ENCODE data around the gene KBTBD4.
"Not testable (repeated sequence)": the region's sequence is repeated elsewhere in the genome, so short reads cannot be mapped to it uniquely, and the experiment has no call there.

Gene KBTBD4

DNA sequence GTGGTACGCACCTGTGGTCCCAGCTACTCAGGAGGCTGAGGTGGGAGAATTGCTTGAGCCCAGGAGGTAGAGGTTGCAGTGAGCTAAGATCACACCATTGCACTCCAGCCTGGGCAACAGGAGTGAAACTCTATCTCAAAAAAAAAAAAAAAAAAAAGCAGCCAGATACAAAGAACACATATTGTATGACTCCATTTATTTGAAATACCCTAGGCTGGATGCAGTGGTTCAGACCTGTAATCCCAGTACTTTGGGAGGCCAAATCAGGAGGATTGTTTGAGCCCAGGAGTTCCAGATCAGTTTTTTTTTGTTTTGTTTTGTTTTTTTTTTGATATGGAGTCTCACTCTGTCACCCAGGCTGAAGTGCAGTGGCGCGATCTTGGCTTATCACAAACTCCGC is 16.4 kb downstream of the KBTBD4 start:
- H3K4me1 ChIP-seq (ENCODE audit: insufficient read depth, low read length); H3K9ac ChIP-seq (ENCODE audit: low read depth, low read length); H3K36me3 ChIP-seq (ENCODE audit: insufficient read depth, low read length); H3K9me3 ChIP-seq (ENCODE audit: control insufficient read depth, insufficient read depth, low read length): not testable (repeated sequence)

DNA sequence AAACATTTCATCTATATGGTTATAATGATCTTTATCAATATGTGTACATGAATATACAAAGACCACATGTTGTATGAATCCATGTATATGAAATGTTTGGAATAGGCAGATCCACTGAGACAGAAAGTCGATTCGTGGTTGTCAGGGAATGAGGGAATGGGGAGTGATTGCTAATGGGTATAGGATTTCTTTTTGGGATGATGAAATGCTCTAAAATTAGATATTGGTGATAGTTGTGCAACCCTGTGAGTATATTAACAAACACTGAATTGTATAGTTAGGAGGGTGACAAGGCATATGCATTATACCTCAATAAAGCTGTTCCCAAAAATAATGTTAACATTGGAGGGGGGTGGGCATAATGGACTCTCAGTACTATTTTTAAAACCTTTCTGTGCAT is 18.3 kb downstream of the KBTBD4 start:
- H3K9me3 ChIP-seq (ENCODE audit: control insufficient read depth, insufficient read depth, low read length), result no peaks in the 10 kb centered on the region
- no peaks in the 10 kb centered on the region for H3K4me1 ChIP-seq (ENCODE audit: insufficient read depth, low read length)
- no peak overlapping the region for H3K9ac ChIP-seq (ENCODE audit: low read depth, low read length)
- no peaks in the 10 kb centered on the region for H3K36me3 ChIP-seq (ENCODE audit: insufficient read depth, low read length)

DNA sequence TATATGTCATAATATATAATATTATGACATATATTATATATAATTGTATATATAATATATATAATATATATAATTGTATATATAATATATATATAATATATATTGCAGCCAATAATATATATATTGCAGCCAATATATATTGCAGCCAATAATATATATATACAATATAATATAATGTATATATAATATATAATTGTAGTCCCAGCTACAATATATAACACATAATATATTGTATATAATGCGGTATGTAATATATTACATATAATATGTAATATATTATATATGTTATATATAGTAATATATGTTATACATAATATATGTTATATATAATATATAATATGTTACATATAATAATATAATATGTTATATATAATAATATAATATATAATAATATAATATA is 20.1 kb downstream of the KBTBD4 start:
- H3K36me3 ChIP-seq (ENCODE audit: insufficient read depth, low read length), result no peaks in the 10 kb centered on the region
- H3K9ac ChIP-seq (ENCODE audit: low read depth, low read length), result no peak overlapping the region
- H3K9me3 ChIP-seq (ENCODE audit: control insufficient read depth, insufficient read depth, low read length), result no peaks in the 10 kb centered on the region
- peaks cover 2% of the 10 kb centered on the region; the same call in 1 of the 2 replicates for H3K4me1 ChIP-seq (ENCODE audit: insufficient read depth, low read length)

DNA sequence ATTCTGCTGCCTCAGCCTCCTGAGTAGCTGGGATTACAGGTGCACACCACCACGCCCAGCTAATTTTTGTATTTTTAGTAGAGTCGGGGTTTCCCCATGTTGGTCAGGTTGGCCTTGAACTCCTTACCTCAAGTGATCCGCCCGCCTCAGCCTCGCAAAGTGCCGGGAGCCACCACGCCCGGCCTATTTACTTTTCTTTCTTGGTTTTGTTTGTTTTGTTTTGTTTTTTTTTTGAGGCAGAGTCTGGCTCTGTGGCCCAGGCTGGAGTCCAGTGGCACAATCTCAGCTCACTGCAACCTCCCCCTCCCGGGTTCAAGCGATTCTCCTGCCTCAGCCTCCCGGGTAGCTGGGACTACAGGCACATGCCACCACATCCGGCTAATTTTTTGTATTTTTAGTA is 21.8 kb downstream of the KBTBD4 start:
- not testable (repeated sequence) for H3K9me3 ChIP-seq (ENCODE audit: control insufficient read depth, insufficient read depth, low read length); H3K36me3 ChIP-seq (ENCODE audit: insufficient read depth, low read length); H3K9ac ChIP-seq (ENCODE audit: low read depth, low read length)

DNA sequence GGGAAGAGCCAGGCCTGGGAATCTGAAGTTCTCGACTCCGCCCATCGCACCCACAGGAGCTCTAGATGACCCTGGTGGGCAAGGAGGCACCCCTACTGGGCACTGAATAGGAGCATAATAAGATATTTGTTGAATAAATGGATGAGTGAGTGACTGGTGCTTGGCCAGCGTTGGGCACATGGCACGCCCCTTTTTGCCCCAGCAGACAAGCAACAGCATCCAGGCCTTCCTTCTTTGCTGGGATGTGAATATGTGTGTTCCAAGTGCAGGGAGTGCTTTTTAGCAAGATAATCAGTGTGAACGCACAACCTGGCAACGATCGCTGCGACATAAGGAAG is 25.4 kb downstream of the KBTBD4 start:
- Histone ChIP-seq H3K36me3 (ENCODE audit: insufficient read depth, low read length) (no peaks in the 10 kb centered on the region), H3K4me1 (ENCODE audit: insufficient read depth, low read length) (peaks cover 14% of the 10 kb centered on the region)

More for the DNA sequence above, 21.8 kb downstream of the KBTBD4 start:
- H3K4me1 ChIP-seq (ENCODE audit: insufficient read depth, low read length), result not testable (repeated sequence)

DNA sequence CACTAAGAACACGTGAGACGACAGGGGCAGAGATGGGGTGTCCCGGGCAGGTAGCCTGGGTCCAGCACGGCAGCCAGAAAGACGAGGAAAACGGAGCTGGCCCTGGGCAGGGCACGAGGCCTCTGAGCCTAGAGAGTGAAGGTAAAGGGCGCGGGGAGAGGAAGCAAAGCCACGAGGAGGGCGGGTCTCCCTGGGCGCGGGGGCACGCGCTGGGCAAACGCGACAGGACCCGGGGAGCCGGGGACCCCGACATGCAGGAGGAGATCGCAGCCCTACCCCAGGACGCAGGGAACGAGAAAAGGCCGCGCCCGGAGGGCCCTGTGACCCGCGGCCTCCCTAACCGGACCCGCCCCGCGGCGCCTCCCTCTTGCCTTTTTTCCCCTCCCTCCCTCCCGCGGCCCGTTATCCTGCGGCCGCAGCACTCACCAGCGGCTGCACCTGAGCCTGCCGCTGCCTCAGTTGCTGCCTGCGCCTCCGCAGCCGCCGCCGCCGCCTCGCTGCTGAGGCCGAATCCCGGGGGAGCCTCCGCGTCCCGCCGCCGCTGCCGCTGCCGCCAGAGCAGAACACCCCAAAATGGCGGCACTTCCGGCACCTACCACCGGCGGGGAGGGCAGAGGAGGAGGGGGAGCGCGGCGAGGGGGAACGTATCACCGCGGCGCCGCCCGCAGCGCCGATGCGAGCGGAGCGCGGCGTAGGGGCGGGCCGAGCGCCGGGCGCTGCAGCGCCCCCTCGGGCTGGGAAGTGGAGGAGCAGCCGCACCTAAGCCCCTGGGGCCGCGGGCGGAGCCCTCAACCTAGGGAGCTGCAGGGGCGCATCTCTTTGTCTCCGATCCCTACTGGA is 26.0 kb downstream of the KBTBD4 start, which contains the start of gene CELF1:
TSS of gene CELF1 (minus strand) at position 567 of the 840 bp plus-strand sequence. CDS start 53,609 bp downstream, outside the sequence.
- Histone ChIP-seq H3K9me3 (ENCODE audit: control insufficient read depth, insufficient read depth, low read length) (no peaks in the 10 kb centered on the region), H3K9ac (ENCODE audit: low read depth, low read length) (peak within 1 kb of the TSS; percentile 96), H3K4me1 (ENCODE audit: insufficient read depth, low read length) (peaks cover 14% of the 10 kb centered on the region), H3K36me3 (ENCODE audit: insufficient read depth, low read length) (no peaks in the 10 kb centered on the region)

More for the DNA sequence above, 25.4 kb downstream of the KBTBD4 start:
- Histone ChIP-seq H3K9me3 (ENCODE audit: control insufficient read depth, insufficient read depth, low read length) (no peaks in the 10 kb centered on the region), H3K9ac (ENCODE audit: low read depth, low read length) (peak overlapping the region; percentile 96)

DNA sequence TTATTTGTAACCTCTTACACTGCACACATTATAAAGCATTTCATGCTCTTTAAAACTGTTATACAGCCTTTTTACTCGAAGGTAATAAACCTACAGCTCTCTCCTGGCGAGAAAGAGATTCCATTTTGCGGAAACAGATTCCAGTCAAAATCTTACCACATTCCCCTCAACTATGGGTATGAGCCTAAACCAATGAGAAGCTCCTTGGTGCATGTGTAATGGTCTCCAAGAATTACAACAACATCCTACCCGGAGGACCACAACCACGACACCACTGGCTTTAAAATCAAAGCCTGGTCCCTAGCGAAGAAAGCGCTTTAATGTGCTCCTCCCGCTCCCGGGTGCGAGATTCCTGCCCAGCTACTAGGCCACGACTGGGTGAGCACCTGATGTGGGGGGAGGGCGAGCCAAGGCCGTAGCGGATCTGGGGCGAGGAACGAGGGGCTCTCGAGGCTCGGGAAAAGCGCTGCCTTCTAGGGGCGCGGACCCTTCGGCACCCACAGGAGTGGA is 26.7 kb downstream of the KBTBD4 start:
- Histone ChIP-seq H3K9me3 (ENCODE audit: control insufficient read depth, insufficient read depth, low read length) (no peaks in the 10 kb centered on the region), H3K9ac (ENCODE audit: low read depth, low read length) (peak overlapping the region; percentile 96), H3K4me1 (ENCODE audit: insufficient read depth, low read length) (peaks cover 14% of the 10 kb centered on the region), H3K36me3 (ENCODE audit: insufficient read depth, low read length) (no peaks in the 10 kb centered on the region)

DNA sequence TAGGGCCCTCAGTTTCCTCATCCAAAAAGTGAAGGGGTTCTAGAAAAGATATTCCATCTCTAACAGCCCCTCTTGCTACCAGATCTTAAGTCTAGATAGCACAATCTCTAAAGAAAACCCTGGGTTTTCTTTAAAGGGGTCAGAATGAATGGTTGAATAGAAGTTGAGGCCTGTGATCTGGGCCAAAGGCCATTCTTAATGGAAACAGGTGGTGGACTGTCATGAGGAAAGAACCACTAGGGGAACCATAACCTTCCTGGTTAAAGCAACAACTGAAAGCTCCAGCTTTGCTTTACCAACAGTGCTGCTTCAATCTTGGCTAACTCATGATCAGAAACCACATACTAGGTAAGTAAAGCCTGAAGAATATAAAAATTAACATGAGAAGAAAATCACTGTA is 27.7 kb downstream of the KBTBD4 start:
- Histone ChIP-seq H3K9ac (ENCODE audit: low read depth, low read length) (peak overlapping the region; percentile 96; the same call in 1 of the 2 replicates), H3K4me1 (ENCODE audit: insufficient read depth, low read length) (peaks cover 14% of the 10 kb centered on the region), H3K36me3 (ENCODE audit: insufficient read depth, low read length) (no peaks in the 10 kb centered on the region), H3K9me3 (ENCODE audit: control insufficient read depth, insufficient read depth, low read length) (no peaks in the 10 kb centered on the region)

DNA sequence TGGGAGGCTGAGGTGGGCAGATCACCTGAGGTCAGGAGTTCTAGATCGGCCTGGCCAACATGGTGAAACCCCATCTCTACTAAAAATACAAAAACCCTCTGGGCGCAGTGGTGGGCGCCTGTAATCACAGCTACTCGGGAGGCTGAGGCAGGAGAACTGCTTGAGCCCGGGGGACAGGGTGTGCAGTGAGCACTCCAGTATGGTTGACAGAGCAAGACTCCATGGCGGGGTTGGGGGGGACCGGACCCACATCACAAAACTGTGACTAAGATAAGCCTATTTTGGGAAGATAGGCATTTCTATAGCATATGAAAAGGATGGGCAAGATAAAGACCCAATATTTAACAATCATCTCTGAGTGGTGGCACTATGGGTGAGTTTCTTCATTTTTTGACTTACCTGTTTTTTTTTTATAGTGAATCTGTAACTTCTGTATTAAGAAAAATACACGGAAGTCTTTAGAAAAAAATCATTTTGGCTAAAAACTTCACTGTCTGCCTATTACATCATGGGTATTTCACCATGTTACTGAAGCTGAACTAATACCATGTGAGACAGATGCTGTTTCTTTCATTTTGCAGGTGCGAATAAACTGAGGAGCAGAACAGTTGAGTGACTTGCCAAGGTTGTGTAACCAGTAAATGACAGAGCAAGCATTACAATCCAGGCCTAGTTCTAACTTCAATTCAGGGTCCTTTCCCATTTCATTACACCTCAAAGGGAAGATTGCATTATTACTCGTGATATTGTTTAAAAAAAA is 28.3 kb downstream of the KBTBD4 start:
- peak overlapping the region; percentile 3; the same call in 1 of the 2 replicates for H3K9ac ChIP-seq (ENCODE audit: low read depth, low read length)
- H3K4me1 ChIP-seq (ENCODE audit: insufficient read depth, low read length), result peaks cover 14% of the 10 kb centered on the region
- H3K36me3 ChIP-seq (ENCODE audit: insufficient read depth, low read length), result no peaks in the 10 kb centered on the region
- H3K9me3 ChIP-seq (ENCODE audit: control insufficient read depth, insufficient read depth, low read length), result no peaks in the 10 kb centered on the region

DNA sequence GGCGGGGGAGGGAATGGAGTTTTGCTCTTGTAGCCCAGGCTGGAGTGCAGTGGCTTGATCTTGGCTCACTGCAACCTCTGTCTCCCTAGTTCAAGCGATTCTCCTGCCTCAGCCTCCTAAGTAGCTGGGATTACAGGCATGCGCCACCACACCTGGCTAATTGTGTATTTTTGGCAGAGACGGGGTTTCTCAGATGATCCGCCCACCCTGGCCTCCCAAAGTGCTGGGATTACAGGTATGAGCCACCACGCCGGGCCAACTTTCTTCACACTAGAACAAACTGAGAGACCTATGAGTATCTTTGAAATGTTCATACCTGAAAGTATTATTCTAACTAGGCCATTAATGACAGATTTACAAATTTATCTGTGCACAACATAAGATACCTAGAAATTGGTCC is 32.5 kb downstream of the KBTBD4 start:
- not testable (repeated sequence) for H3K4me1 ChIP-seq (ENCODE audit: insufficient read depth, low read length); H3K36me3 ChIP-seq (ENCODE audit: insufficient read depth, low read length); H3K9ac ChIP-seq (ENCODE audit: low read depth, low read length); H3K9me3 ChIP-seq (ENCODE audit: control insufficient read depth, insufficient read depth, low read length)

DNA sequence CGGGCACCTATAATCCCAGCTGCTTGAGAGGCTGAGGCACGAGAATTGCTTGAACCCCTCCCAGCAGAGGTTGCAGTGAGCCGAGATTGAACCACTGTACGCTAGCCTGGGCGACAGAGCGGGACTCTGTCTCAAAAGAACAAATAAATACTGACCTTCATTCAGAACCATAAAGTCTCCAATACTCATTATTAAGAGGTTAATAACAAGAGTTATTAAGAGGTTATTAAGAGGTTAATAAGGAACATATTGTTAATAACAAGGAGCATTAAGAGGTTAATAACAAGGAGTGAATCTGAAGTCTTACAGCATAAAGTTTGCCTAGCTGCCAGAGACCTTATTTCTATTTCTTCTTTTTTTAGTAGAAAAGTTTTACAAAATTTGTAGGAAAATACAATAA is 33.5 kb downstream of the KBTBD4 start:
- Histone ChIP-seq H3K9me3 (ENCODE audit: control insufficient read depth, insufficient read depth, low read length) (no peaks in the 10 kb centered on the region), H3K4me1 (ENCODE audit: insufficient read depth, low read length) (peaks cover under 1% of the 10 kb centered on the region), H3K36me3 (ENCODE audit: insufficient read depth, low read length) (no peaks in the 10 kb centered on the region), H3K9ac (ENCODE audit: low read depth, low read length) (no peak overlapping the region)

DNA sequence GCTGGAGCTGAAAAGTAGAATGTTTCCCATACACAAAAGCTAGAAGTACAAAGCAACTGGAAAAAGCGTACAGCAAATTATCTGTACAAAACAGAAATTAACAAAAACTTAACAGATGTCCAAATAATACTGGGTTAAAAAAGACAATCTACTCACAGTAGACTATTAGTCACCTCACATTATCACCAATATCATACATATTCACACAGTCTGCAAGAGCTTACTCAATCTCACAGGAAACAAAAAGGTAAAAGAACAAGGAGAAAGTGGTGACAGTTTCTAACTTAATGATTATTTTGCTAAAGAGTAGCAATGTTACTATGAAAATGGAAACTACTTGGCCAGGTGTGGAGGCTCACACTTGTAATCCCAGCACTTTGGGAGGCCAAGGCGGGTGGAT is 37.7 kb downstream of the KBTBD4 start:
- H3K9me3 ChIP-seq (ENCODE audit: control insufficient read depth, insufficient read depth, low read length), result no peaks in the 10 kb centered on the region
- H3K4me1 ChIP-seq (ENCODE audit: insufficient read depth, low read length), result peaks cover 10% of the 10 kb centered on the region
- H3K9ac ChIP-seq (ENCODE audit: low read depth, low read length), result no peak overlapping the region
- H3K36me3 ChIP-seq (ENCODE audit: insufficient read depth, low read length), result no peaks in the 10 kb centered on the region

DNA sequence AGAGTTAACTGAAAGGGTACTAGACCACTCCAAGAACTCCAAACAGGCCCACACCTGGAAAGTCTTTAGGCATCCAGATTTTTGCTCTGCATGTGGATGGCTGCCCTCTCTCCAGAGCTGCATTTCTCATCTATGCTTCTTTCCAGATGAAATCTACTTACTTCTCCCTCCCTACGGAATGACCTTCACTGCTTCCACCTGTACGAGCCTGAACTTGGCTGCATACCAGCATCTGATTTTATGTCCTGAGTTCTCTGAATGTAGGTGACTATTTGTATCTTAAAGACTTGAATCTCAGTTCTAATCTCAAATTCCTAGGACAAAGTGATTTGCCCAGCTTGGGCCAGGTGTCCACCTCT is 39.1 kb downstream of the KBTBD4 start:
- peaks cover 10% of the 10 kb centered on the region for H3K4me1 ChIP-seq (ENCODE audit: insufficient read depth, low read length)
- H3K9ac ChIP-seq (ENCODE audit: low read depth, low read length), result no peak overlapping the region
- H3K36me3 ChIP-seq (ENCODE audit: insufficient read depth, low read length), result no peaks in the 10 kb centered on the region
- H3K9me3 ChIP-seq (ENCODE audit: control insufficient read depth, insufficient read depth, low read length), result no peaks in the 10 kb centered on the region

DNA sequence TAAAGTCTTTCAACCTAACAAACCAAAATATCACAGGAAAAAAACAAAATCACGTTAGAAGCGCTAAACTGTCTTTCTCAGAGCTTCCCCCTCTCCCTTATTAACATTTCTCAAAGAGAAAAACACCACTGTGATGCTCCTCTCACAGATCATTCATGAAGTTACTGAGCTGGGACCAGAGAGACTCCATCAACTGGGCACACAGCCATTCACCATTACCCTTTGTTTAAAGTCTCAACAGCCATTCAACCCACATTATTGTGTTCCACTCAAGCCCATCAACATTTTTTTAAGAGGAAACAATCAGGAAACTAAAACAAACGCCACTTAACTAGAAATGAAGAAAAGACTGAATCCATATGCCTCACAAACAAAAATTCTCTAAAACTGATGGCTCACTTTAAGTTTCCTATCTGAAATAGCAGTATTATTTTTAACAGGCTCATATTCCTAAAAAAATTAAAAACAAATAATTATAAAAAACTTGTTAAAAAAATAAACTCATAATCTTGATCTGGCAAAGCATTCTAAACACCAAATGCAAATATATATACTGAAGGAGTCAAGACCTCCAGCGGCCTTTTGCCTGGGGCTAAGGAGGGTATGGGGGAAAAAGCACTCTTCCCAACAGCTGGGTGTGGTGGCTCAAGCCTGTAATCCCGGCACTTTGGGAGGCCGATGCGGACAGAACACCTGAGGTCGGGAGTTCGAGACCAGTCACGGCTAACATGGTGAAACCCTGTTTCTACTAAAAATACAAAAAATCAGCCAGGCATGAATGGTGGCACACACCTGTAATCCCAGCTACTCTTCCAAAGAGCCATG is 39.8 kb downstream of the KBTBD4 start:
- H3K9ac ChIP-seq (ENCODE audit: low read depth, low read length), result no peak overlapping the region

More for the DNA sequence above, 39.8 kb downstream of the KBTBD4 start:
- Histone ChIP-seq H3K36me3 (ENCODE audit: insufficient read depth, low read length) (no peaks in the 10 kb centered on the region), H3K9me3 (ENCODE audit: control insufficient read depth, insufficient read depth, low read length) (no peaks in the 10 kb centered on the region), H3K4me1 (ENCODE audit: insufficient read depth, low read length) (peaks cover 10% of the 10 kb centered on the region)

All from ES-I3 (cell line).